Prostate gland (tissue), 2 donors: ENCODE results near the gene KIF7. TPM values are rescaled to one million over a fixed set of nuclear protein-coding genes. Genes with fewer than 3 reads are reported as not detected.

ENCODE experiments used
- DNase-seq: peaks from one replicate; pipeline ENCODE4 v3.0.0-alpha.2; 2019; ENCODE audit warnings: low spot score
- H3K27ac ChIP-seq, 2 donors: fragments of 200-600 bp; sonication (generic); 2 replicates each; pipeline ENCODE4 v1.5.1; 2017 to 2019
- H3K27me3 ChIP-seq: fragments of 200-600 bp; sonication (generic); replicated peaks from 2 replicates; pipeline ENCODE4 v1.5.1; 2019; ENCODE audit not compliant: insufficient read depth
- H3K36me3 ChIP-seq, 2 donors: fragments of 200-600 bp; sonication (generic); 1 replicate in 1 of 2; 2 replicates in 1 of 2; pipeline versions ENCODE4 v1.5.1 to v1.8.1; 2017 to 2019
- H3K4me1 ChIP-seq: fragments of 200-600 bp; sonication (generic); replicated peaks from 2 replicates; pipeline ENCODE4 v1.5.1; 2019
- H3K4me3 ChIP-seq, 2 donors: fragments of 200-600 bp; sonication (generic); 2 replicates each; pipeline ENCODE4 v1.5.1; 2017 to 2019
- H3K9me3 ChIP-seq: fragments of 200-600 bp; sonication (generic); 2 replicates; pipeline ENCODE4 v1.5.1; 2017
- CTCF ChIP-seq, 4 experiments: fragments of 200-600 bp in 2 of 4; fragments of 450-650 bp in 2 of 4; sonication (generic) in 2 of 4; IDR thresholded peaks; 1 replicate in 3 of 4; 2 replicates in 1 of 4; pipeline ENCODE4 v1.5.1; 2016 to 2019; ENCODE audit warnings: antibody characterized with exemption in 4 of 4, mild to moderate bottlenecking in 2 of 4, moderate library complexity in 2 of 4
- POLR2A ChIP-seq: fragments of 450-650 bp; IDR thresholded peaks from one replicate; pipeline ENCODE4 v1.6.1; 2016; ENCODE audit warnings: antibody characterized with exemption, mild to moderate bottlenecking
- POLR2AphosphoS5 ChIP-seq: sonication (generic); formaldehyde crosslinking; IDR thresholded peaks from one replicate; pipeline ENCODE4 v1.6.1; 2017; ENCODE audit warnings: antibody characterized with exemption
- WGBS: methylation state at CpG from one replicate; pipeline ENCODE4 v1.1.5; 2018; 5-methylcytosine and 5-hydroxymethylcytosine counted together
- intact Hi-C: fragments of 100-400 bp; cut with DNase I; formaldehyde crosslinking; loops from one replicate; pipeline ENCODE4 v1.14.2; 2022
- total RNA-seq, 2 donors: library from RNA; depleted of rRNA; stranded (reverse); fragments of >200 nt; gene quantifications; one replicate each; pipeline ENCODE4 v1.1.0, GENCODE V29; 2016

KIF7 gene
- total RNA-seq, 2 donors from 2014 or later, result 4.1 to 10.3 TPM

DNA sequence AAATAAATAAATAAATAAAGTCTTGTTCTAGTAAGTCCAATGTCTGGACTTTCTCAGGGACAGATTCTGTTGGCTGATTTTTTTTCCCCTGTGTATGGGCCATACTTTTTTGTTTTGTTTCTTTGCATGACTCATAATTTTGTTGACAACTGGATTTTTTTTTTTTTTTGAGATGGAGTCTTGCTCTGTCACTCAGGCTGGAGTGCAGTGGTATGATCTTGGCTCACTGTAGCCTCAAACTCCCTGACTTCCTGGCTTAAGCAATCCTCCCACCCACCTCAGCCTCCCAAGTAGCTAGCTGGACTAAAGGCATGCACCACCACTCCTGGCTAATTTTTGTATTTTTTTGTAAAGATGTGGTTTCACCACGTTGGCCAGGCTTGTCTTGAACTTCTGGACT, 41.1 kb downstream of the KIF7 start:
- intact Hi-C loops, result no loop called here
- WGBS, result 89% methylated on average over 1 of the region's 1 CpG

DNA sequence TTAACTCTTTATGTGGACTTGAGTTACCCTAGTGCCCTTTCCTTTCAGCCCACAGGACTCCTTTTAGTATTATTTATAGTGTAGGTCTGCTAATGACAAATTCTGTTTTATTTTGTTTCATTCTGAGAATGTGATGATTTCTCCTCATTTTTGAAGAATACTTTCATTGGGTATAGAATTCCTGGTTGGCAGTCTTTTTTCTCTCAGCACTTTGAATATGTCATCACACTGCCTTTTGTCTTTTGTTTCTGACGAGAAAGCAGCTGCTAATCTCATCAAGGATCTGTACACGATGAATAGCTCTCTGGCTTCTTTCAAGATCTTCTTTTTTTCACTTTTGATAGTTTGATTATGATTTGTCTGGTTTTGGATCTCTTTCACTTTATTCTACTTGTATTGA, 42.2 kb downstream of the KIF7 start:
- H3K27me3 ChIP-seq, result no peaks in the 10 kb centered on the region
- H3K4me1 ChIP-seq, result no peaks in the 10 kb centered on the region
- H3K4me3 ChIP-seq, result no peak overlapping the region
- H3K9me3 ChIP-seq, result no peaks in the 10 kb centered on the region
- intact Hi-C loops, result no loop called here
- no peaks in the 10 kb centered on the region for H3K36me3 ChIP-seq
- 83% methylated on average over 2 of the region's 2 CpGs for WGBS
- no peak for DNase-seq
- H3K27ac ChIP-seq, result no peak overlapping the region
- TF ChIP-seq POLR2AphosphoS5 (no peak), CTCF (IDR thresholded peaks at IDR 0.05) (no peak), POLR2A (no peak)

More for the DNA sequence above, 41.1 kb downstream of the KIF7 start:
- H3K4me3 ChIP-seq, result no peak overlapping the region
- no peaks in the 10 kb centered on the region for H3K9me3 ChIP-seq
- no peak for DNase-seq
- no peaks in the 10 kb centered on the region for H3K27me3 ChIP-seq
- no peak for TF ChIP-seq CTCF (IDR thresholded peaks at IDR 0.05)
- no peak for TF ChIP-seq POLR2AphosphoS5
- TF ChIP-seq POLR2A, result no peak
- no peaks in the 10 kb centered on the region for H3K4me1 ChIP-seq
- H3K27ac ChIP-seq, result no peak overlapping the region
- no peaks in the 10 kb centered on the region for H3K36me3 ChIP-seq

DNA sequence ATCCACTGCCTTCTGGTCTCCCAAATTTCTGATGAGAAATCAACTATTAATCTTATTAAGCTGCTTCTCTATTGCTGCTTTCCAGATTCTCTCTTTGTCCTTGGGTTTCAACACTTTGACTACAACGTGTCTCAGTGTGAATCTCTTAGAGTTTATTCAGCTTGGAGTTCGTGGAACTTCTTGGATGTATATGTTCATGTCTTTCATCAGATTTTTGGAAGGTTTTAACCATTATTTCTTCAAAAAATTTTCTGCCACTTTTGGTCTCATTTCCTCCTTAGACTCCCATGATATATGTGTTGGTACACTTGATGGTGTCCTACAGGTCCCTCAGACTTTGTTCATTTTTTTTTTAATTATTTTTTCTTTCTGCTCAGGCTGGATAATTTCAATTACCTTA, 44.0 kb downstream of the KIF7 start:
- DNase-seq, result no peak
- intact Hi-C loops, result no loop called here

GRCh38 chr15:89599021-89599420, 56.2 kb downstream of the KIF7 start:
- intact Hi-C loops, result no loop called here
- Histone ChIP-seq H3K36me3 (no peaks in the 10 kb centered on the region), H3K4me3 (no peak overlapping the region), H3K27ac (no peak overlapping the region), H3K4me1 (no peaks in the 10 kb centered on the region), H3K27me3 (no peaks in the 10 kb centered on the region), H3K9me3 (no peaks in the 10 kb centered on the region)
- 96% methylated on average over 4 of the region's 4 CpGs for WGBS
- no peak for DNase-seq
- TF ChIP-seq POLR2A, result no peak
- no peak for TF ChIP-seq POLR2AphosphoS5
- no peak for TF ChIP-seq CTCF (IDR thresholded peaks at IDR 0.05)

More for the DNA sequence above, 44.0 kb downstream of the KIF7 start:
- TF ChIP-seq POLR2AphosphoS5 (no peak), POLR2A (no peak), CTCF (IDR thresholded peaks at IDR 0.05) (no peak)
- Histone ChIP-seq H3K4me3 (no peak overlapping the region), H3K27me3 (no peaks in the 10 kb centered on the region), H3K27ac (no peak overlapping the region), H3K36me3 (no peaks in the 10 kb centered on the region), H3K4me1 (no peaks in the 10 kb centered on the region), H3K9me3 (no peaks in the 10 kb centered on the region)
- 93% methylated on average over 2 of the region's 2 CpGs for WGBS

GRCh38 chr15:89593018-89593417, 62.2 kb downstream of the KIF7 start:
- intact Hi-C loops, result no loop called here
- no peaks in the 10 kb centered on the region for H3K36me3 ChIP-seq
- DNase-seq, result no peak
- 86% methylated on average over 4 of the region's 4 CpGs for WGBS
- no peaks in the 10 kb centered on the region for H3K9me3 ChIP-seq
- H3K4me1 ChIP-seq, result no peaks in the 10 kb centered on the region
- no peak overlapping the region for H3K27ac ChIP-seq
- H3K4me3 ChIP-seq, result no peak overlapping the region
- no peaks in the 10 kb centered on the region for H3K27me3 ChIP-seq
- TF ChIP-seq POLR2AphosphoS5 (no peak), CTCF (IDR thresholded peaks at IDR 0.05) (no peak), POLR2A (no peak)
